GM12891 (cell line): Measurements from ENCODE around the gene NSFL1C.

ENCODE experiments used
- PAX5 ChIP-seq: IDR thresholded peaks from 2 replicates; pipeline ENCODE4 v1.6.1; 2011; ENCODE audit warnings: low read length, moderate library complexity, mild to moderate bottlenecking; ENCODE audit not compliant: insufficient read depth, severe bottlenecking
- POLR2A ChIP-seq: IDR thresholded peaks from 2 replicates; pipeline ENCODE4 v1.6.1; 2011; ENCODE audit warnings: low read depth, low read length, control low read depth
- POLR2AphosphoS5 ChIP-seq: IDR thresholded peaks from 2 replicates; pipeline ENCODE4 v1.6.1; 2011; ENCODE audit warnings: low read depth, low read length, control low read depth
- SPI1 ChIP-seq: IDR thresholded peaks from 2 replicates; pipeline ENCODE4 v1.6.1; 2011; ENCODE audit warnings: low read depth, low read length, control low read depth
- TAF1 ChIP-seq: IDR thresholded peaks from 2 replicates; pipeline ENCODE4 v1.6.1; 2011; ENCODE audit warnings: low read depth, low read length, control low read depth

- TF ChIP-seq TAF1 (no peak), POLR2AphosphoS5 (no peak), POLR2A (no peak), SPI1 (no peak), PAX5 (no peak)
These were observed 23.6 kb downstream of the NSFL1C start for GRCh38 chr20:1443085-1443484.
